ENCODE results near the gene ZNF821. TPM values are rescaled to one million over a fixed set of nuclear protein-coding genes. Genes with fewer than 3 reads are reported as not detected.
A peak's percentile ranks its signal among the peaks of the same experiment; 100 is the strongest.

Gene ZNF821
- total and polyA plus RNA-seq, 10 of the 15 experiments (the other 5 are each of a cell fraction or from before 2014, with no cell fraction given) = 0.82 to 9.9 (median 6.8) TPM

DNA sequence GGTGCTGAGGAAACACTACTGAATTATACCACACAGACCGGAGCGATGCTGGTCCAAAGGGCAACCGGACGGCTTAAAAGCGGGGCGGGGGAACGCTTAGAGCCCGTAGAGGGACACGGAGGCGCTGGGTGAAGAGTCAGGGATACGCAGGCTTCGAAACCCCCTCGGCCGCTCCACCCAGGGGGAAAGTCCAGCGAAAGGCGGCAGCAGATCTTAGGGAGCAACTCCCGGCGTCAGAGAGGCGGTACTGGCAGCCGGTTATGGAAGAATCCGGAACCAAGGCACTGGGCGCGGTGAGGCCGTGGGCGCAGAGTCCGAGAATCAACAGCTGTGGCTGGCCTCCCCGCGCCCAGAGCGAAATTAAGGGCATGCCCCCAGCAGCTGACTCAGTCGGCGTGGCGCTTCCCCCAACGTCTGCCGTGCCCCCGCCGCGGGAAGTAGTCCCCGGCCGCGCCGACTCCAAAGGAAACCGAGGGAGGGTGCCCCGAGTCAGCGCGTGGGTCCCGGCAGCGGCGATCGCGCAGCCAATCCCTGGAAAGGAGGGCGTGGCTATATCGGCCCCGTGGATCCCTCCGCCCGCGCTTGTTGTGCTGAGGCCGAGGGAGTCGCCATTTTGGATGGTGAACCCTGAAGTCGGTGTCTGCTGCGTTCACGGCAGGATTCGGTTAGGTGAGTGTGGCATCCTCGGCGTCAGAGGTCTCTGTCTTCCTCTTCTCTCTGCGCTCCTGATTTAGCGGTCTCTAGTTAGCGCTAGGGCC lies 11.1 kb upstream of the ZNF821 start, which contains the start of gene IST1:
TSS of gene IST1 (plus strand) at position 611 of the 758 bp plus-strand sequence. CDS start 20,110 bp downstream, outside the sequence.
- SMC1A ChIA-PET (ENCODE audit: uncharacterized antibody, unreplicated experiment) = interaction anchor here (1.0 to 2.1 kb wide), 3 partner anchors 8 to 13 kb away, joined by 3 to 15 read pairs (median 4); no protein-coding TSS in a partner anchor
- Histone ChIP-seq H3K4me2 (ENCODE audit: control insufficient read depth, insufficient read depth) (peak within 1 kb of the TSS; percentile 61), H3K4me3 (peak within 1 kb of the TSS; percentile 91), H3K4me1 (ENCODE audit: control insufficient read depth, insufficient read depth, low read length) (no peaks in the 10 kb centered on the region), H3K9ac (ENCODE audit: control insufficient read depth, insufficient read depth, low read length) (peak within 1 kb of the TSS; percentile 99), H3K36me3 (ENCODE audit: control insufficient read depth in 2 of 2, insufficient read depth in 2 of 2, low read length in 1 of 2) (no peaks in the 10 kb centered on the region), H3K9me3 (replicated peaks; ENCODE audit: control insufficient read depth, insufficient read depth, low read length) (no peaks in the 10 kb centered on the region), H3K27me3 (replicated peaks in 1 of 2; ENCODE audit: control insufficient read depth in 2 of 2, insufficient read depth in 2 of 2, low read length in 1 of 2) (no peaks in the 10 kb centered on the region), H3K27ac (ENCODE audit: control insufficient read depth, insufficient read depth) (peak within 1 kb of the TSS; percentile 98), H2AFZ (ENCODE audit: control insufficient read depth, low read depth, low read length) (peak within 1 kb of the TSS; percentile 79), H3K79me2 (ENCODE audit: control insufficient read depth, insufficient read depth, low read length) (peaks cover 51% of the 10 kb centered on the region), H4K20me1 (ENCODE audit: control insufficient read depth, insufficient read depth) (no peaks in the 10 kb centered on the region)
- RAD21 ChIA-PET (ENCODE audit: unreplicated experiment) = interaction anchor here (0.6 to 3.1 kb wide), 10 partner anchors 10 to 119 kb away, joined by 3 to 14 read pairs (median 4); partner anchors contain the start of gene AP1G1
- POLR2A ChIA-PET = interaction anchor here (0.6 to 4.5 kb wide), 5 partner anchors 11 to 158 kb away, joined by 3 to 34 read pairs (median 4); partner anchors contain the start of gene ZNF821
- peak; percentile 90 for ATAC-seq
- in situ Hi-C loops (cut with MboI) (loop anchor here (5.0 kb wide), 1 partner anchor 88 kb away; the partner anchor contains the start of gene AP1G1), intact Hi-C loops (cut with micrococcal nuclease; ENCODE audit: unreplicated experiment) (loop anchor here (2.0 to 10.0 kb wide), 4 partner anchors 50 to 200 kb away; partner anchors contain the start of genes AP1G1, ATXN1L, DHX38 and TXNL4B)
- peak; percentile 85 for DNase-seq (ENCODE audit: low read depth, low spot score)
- no TSS peak for BruUV-seq (replicated peaks)
- CTCF ChIA-PET = interaction anchor here (0.7 to 5.4 kb wide), 4 partner anchors 9 to 285 kb away, joined by 3 to 38 read pairs (median 3); partner anchors contain the start of gene ZNF821
- WGBS (ENCODE audit: insufficient coverage, insufficient replicate concordance, low lambda C conversion rate, missing lambda C conversion rate) = under 1% methylated on average over 64 of the region's 67 CpGs
- peak; percentile 96 for FAIRE-seq
- TF ChIP-seq SREBF1 (IDR thresholded peaks at IDR 0.05; ENCODE audit: low read length) (no peak), JUND (IDR thresholded peaks at IDR 0.05; ENCODE audit: low read depth, low read length) (0 out of 2 replicates have a peak, but pooled peaks have one; percentile 10), MEF2A (IDR thresholded peaks at IDR 0.05; ENCODE audit: insufficient read depth, low read depth, low read length) (0 out of 2 replicates have a peak, but pooled peaks have one; percentile 52), NFXL1 (IDR thresholded peaks at IDR 0.05; ENCODE audit: borderline replicate concordance) (no peak), ASH2L (IDR thresholded peaks at IDR 0.05; ENCODE audit: borderline replicate concordance, low read depth) (0 out of 2 replicates have a peak, but pooled peaks have one; percentile 31), CBFB (IDR thresholded peaks at IDR 0.05; ENCODE audit: low read depth) (peak; percentile 66), FOS (IDR thresholded peaks at IDR 0.05; ENCODE audit: borderline replicate concordance, extremely low read depth, insufficient read length) (no peak)
- TF ChIP-seq, protein P1, sequence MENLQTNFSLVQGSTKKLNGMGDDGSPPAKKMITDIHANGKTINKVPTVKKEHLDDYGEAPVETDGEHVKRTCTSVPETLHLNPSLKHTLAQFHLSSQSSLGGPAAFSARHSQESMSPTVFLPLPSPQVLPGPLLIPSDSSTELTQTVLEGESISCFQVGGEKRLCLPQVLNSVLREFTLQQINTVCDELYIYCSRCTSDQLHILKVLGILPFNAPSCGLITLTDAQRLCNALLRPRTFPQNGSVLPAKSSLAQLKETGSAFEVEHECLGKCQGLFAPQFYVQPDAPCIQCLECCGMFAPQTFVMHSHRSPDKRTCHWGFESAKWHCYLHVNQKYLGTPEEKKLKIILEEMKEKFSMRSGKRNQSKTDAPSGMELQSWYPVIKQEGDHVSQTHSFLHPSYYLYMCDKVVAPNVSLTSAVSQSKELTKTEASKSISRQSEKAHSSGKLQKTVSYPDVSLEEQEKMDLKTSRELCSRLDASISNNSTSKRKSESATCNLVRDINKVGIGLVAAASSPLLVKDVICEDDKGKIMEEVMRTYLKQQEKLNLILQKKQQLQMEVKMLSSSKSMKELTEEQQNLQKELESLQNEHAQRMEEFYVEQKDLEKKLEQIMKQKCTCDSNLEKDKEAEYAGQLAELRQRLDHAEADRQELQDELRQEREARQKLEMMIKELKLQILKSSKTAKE (IDR thresholded peaks at IDR 0.05; ENCODE audit: low read depth, poor library complexity, severe bottlenecking) = peak; percentile 50
- TF ChIP-seq, protein P2, sequence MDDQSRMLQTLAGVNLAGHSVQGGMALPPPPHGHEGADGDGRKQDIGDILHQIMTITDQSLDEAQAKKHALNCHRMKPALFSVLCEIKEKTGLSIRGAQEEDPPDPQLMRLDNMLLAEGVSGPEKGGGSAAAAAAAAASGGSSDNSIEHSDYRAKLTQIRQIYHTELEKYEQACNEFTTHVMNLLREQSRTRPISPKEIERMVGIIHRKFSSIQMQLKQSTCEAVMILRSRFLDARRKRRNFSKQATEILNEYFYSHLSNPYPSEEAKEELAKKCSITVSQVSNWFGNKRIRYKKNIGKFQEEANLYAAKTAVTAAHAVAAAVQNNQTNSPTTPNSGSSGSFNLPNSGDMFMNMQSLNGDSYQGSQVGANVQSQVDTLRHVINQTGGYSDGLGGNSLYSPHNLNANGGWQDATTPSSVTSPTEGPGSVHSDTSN (IDR thresholded peaks at IDR 0.05; ENCODE audit: insufficient replicate concordance, low read depth, low read length) = peak; percentile 56
- TF ChIP-seq, protein P3, sequence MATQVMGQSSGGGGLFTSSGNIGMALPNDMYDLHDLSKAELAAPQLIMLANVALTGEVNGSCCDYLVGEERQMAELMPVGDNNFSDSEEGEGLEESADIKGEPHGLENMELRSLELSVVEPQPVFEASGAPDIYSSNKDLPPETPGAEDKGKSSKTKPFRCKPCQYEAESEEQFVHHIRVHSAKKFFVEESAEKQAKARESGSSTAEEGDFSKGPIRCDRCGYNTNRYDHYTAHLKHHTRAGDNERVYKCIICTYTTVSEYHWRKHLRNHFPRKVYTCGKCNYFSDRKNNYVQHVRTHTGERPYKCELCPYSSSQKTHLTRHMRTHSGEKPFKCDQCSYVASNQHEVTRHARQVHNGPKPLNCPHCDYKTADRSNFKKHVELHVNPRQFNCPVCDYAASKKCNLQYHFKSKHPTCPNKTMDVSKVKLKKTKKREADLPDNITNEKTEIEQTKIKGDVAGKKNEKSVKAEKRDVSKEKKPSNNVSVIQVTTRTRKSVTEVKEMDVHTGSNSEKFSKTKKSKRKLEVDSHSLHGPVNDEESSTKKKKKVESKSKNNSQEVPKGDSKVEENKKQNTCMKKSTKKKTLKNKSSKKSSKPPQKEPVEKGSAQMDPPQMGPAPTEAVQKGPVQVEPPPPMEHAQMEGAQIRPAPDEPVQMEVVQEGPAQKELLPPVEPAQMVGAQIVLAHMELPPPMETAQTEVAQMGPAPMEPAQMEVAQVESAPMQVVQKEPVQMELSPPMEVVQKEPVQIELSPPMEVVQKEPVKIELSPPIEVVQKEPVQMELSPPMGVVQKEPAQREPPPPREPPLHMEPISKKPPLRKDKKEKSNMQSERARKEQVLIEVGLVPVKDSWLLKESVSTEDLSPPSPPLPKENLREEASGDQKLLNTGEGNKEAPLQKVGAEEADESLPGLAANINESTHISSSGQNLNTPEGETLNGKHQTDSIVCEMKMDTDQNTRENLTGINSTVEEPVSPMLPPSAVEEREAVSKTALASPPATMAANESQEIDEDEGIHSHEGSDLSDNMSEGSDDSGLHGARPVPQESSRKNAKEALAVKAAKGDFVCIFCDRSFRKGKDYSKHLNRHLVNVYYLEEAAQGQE (IDR thresholded peaks at IDR 0.05; ENCODE audit: low read depth, low read length) = 0 out of 2 replicates have a peak, but pooled peaks have one; percentile 22

Measured in GM12878 (cell line).